Hepatocyte (in vitro differentiated cells): ENCODE data around the gene KCNRG. TPM values are rescaled to one million over a fixed set of nuclear protein-coding genes. Genes with fewer than 3 reads are reported as not detected.
A peak's percentile ranks its signal among the peaks of the same experiment; 100 is the strongest.

Source experiments
- DNase-seq: peaks from one replicate; pipeline ENCODE4 v3.0.0-alpha.2; 2016; ENCODE audit warnings: low spot score
- H2AFZ ChIP-seq: fragments of 200-600 bp; sonication (generic); 2 replicates; pipeline ENCODE4 v1.6.0; 2016; ENCODE audit warnings: antibody characterized with exemption, mild to moderate bottlenecking
- H3K27ac ChIP-seq: fragments of 200-600 bp; sonication (generic); 2 replicates; pipeline ENCODE4 v1.5.1; 2016; ENCODE audit warnings: mild to moderate bottlenecking
- H3K27me3 ChIP-seq: fragments of 200-600 bp; sonication (generic); 2 replicates; pipeline ENCODE4 v1.6.1; 2016
- H3K36me3 ChIP-seq: fragments of 200-600 bp; sonication (generic); replicated peaks from 2 replicates; pipeline ENCODE4 v1.5.1; 2016; ENCODE audit warnings: low read depth; ENCODE audit not compliant: insufficient read depth
- H3K4me1 ChIP-seq: fragments of 200-600 bp; sonication (generic); 2 replicates; pipeline ENCODE4 v1.5.1; 2016; ENCODE audit warnings: mild to moderate bottlenecking, moderate library complexity; ENCODE audit not compliant: insufficient read depth
- H3K4me2 ChIP-seq: fragments of 200-600 bp; sonication (generic); 2 replicates; pipeline ENCODE4 v1.6.0; 2016
- H3K4me3 ChIP-seq: fragments of 200-600 bp; sonication (generic); 2 replicates; pipeline ENCODE4 v1.5.1; 2016; ENCODE audit warnings: mild to moderate bottlenecking
- H3K79me2 ChIP-seq: fragments of 200-600 bp; sonication (generic); 2 replicates; pipeline ENCODE4 v1.6.0; 2017; ENCODE audit warnings: mild to moderate bottlenecking
- H3K9me2 ChIP-seq: fragments of 200-600 bp; sonication (generic); replicated peaks from 2 replicates; pipeline ENCODE4 v1.6.0; 2017; ENCODE audit warnings: mild to moderate bottlenecking; ENCODE audit not compliant: insufficient read depth
- H3K9me3 ChIP-seq: fragments of 200-600 bp; sonication (generic); 2 replicates; pipeline ENCODE4 v1.5.1; 2016; ENCODE audit warnings: low read depth, mild to moderate bottlenecking
- H4K20me1 ChIP-seq: fragments of 200-600 bp; sonication (generic); 2 replicates; pipeline ENCODE4 v1.6.0; 2016; ENCODE audit warnings: mild to moderate bottlenecking; ENCODE audit not compliant: insufficient read depth, poor library complexity, severe bottlenecking
- CTCF ChIP-seq: fragments of 200-600 bp; sonication (generic); IDR thresholded peaks from 2 replicates; pipeline ENCODE4 v1.5.1; 2016; ENCODE audit warnings: antibody characterized with exemption, mild to moderate bottlenecking; ENCODE audit not compliant: poor library complexity
- EZH2 ChIP-seq: fragments of 200-600 bp; sonication (generic); IDR thresholded peaks from 2 replicates; pipeline ENCODE4 v1.6.1; 2016; ENCODE audit warnings: antibody characterized with exemption, mild to moderate bottlenecking, borderline replicate concordance
- EZH2phosphoT487 ChIP-seq: fragments of 200-600 bp; sonication (generic); IDR thresholded peaks from one replicate; pipeline ENCODE4 v1.6.1; 2018; ENCODE audit warnings: antibody characterized with exemption, mild to moderate bottlenecking, low read depth, moderate library complexity; ENCODE audit not compliant: unreplicated experiment, severe bottlenecking
- WGBS: methylation state at CpG from one replicate; pipeline ENCODE4 v1.1.6; 2016; ENCODE audit warnings: low lambda C conversion rate; ENCODE audit errors: missing lambda C conversion rate; 5-methylcytosine and 5-hydroxymethylcytosine counted together
- microRNA counts: library from miRNA; unstranded; fragments of <30 nt; microRNA quantifications from one replicate; lab custom pipeline; 2017
- microRNA-seq: library from miRNA; unstranded; fragments of <30 nt; microRNA quantifications from one replicate; pipeline ENCODE4, GENCODE V29; 2017
- polyA plus RNA-seq: library from polyadenylated mRNA; unstranded; fragments of >200 nt; fragmentation: Nextera tagmentation; extraction: Ambion mirVana; gene quantifications from 2 replicates; pipeline ENCODE4 v1.2.1, GENCODE V29; 2016
- small RNA-seq: library from RNA; depleted of rRNA; stranded (forward); fragments of <200 nt; gene quantifications from one replicate; pipeline ENCODE3, GENCODE V24; 2014
- total RNA-seq: library from RNA; depleted of rRNA; stranded (reverse); fragments of >200 nt; gene quantifications from 2 replicates; pipeline ENCODE4 v1.2.3, GENCODE V29; 2014

KCNRG gene
- total and polyA plus RNA-seq, 2 experiments from 2014 or later = 0.57 to 1.3 TPM

GRCh38 chr13:50065712-50066111 is 50.5 kb downstream of the KCNRG start:
- Histone ChIP-seq H3K79me2 (peaks cover 25% of the 10 kb centered on the region), H4K20me1 (no peaks in the 10 kb centered on the region), H3K4me3 (no peak overlapping the region), H3K27me3 (no peaks in the 10 kb centered on the region), H3K9me3 (no peaks in the 10 kb centered on the region), H3K36me3 (no peaks in the 10 kb centered on the region), H3K9me2 (no peaks in the 10 kb centered on the region), H3K27ac (no peak overlapping the region), H3K4me2 (no peak overlapping the region), H2AFZ (no peak overlapping the region), H3K4me1 (no peaks in the 10 kb centered on the region)
- WGBS = 87% methylated on average over 1 of the region's 1 CpG
- no peak for DNase-seq
- TF ChIP-seq EZH2 (no peak), EZH2phosphoT487 (no peak), CTCF (no peak)

GRCh38 chr13:50068508-50068907 is 53.3 kb downstream of the KCNRG start:
- no peak for TF ChIP-seq EZH2
- no peak for TF ChIP-seq CTCF
- Histone ChIP-seq H3K4me2 (no peak overlapping the region), H3K9me3 (no peaks in the 10 kb centered on the region), H3K27me3 (no peaks in the 10 kb centered on the region), H3K4me1 (no peaks in the 10 kb centered on the region), H3K4me3 (no peak overlapping the region), H3K27ac (no peak overlapping the region), H3K79me2 (peaks cover 53% of the 10 kb centered on the region), H3K9me2 (no peaks in the 10 kb centered on the region), H3K36me3 (no peaks in the 10 kb centered on the region), H2AFZ (no peak overlapping the region), H4K20me1 (no peaks in the 10 kb centered on the region)
- no peak for DNase-seq

- Histone ChIP-seq H3K27ac (no peak overlapping the region), H2AFZ (no peak overlapping the region), H3K4me1 (no peaks in the 10 kb centered on the region), H3K79me2 (peaks cover 60% of the 10 kb centered on the region), H4K20me1 (no peaks in the 10 kb centered on the region), H3K9me3 (no peaks in the 10 kb centered on the region), H3K36me3 (no peaks in the 10 kb centered on the region), H3K4me2 (no peak overlapping the region), H3K27me3 (no peaks in the 10 kb centered on the region), H3K9me2 (no peaks in the 10 kb centered on the region), H3K4me3 (no peak overlapping the region)
- TF ChIP-seq EZH2phosphoT487 = no peak
- TF ChIP-seq EZH2 = no peak
- WGBS = 98% methylated on average over 1 of the region's 1 CpG
- DNase-seq = no peak
Observed at GRCh38 chr13:50069261-50069660, 54.0 kb downstream of the KCNRG start.

- Histone ChIP-seq H3K9me2 (no peaks in the 10 kb centered on the region), H3K27me3 (no peaks in the 10 kb centered on the region), H3K4me2 (no peak overlapping the region), H3K4me3 (no peak overlapping the region), H2AFZ (no peak overlapping the region), H3K27ac (no peak overlapping the region), H3K9me3 (no peaks in the 10 kb centered on the region), H3K4me1 (no peaks in the 10 kb centered on the region), H4K20me1 (no peaks in the 10 kb centered on the region), H3K36me3 (no peaks in the 10 kb centered on the region), H3K79me2 (peaks cover 69% of the 10 kb centered on the region)
- DNase-seq = no peak
- TF ChIP-seq CTCF (no peak), EZH2phosphoT487 (no peak), EZH2 (no peak)
Observed at GRCh38 chr13:50070186-50070585, 54.9 kb downstream of the KCNRG start.

MicroRNA genes within 50 kb of the gene (microRNA counts, 767-probe panel; counts per million panel counts)
- microRNA hsa-miR-15a-5p (lab: Ali Mortazavi, UCI) (8,151 counts per million, percentile 53 among the panel's probes with 10 or more counts), microRNA hsa-miR-16-5p (lab: Ali Mortazavi, UCI) (8,192 counts per million, percentile 54 among the panel's probes with 10 or more counts)

Small RNA genes lying within 50 kb of the gene (microRNA-seq; reads per million reads assigned to microRNA genes)
- gene MIR15A (2,676 reads per million, percentile 86 among the genes with 10 or more reads in this experiment), gene MIR16-1 (717 reads per million, percentile 76 among the genes with 10 or more reads in this experiment), gene MIR3613 (27.3 reads per million, percentile 45 among the genes with 10 or more reads in this experiment)

Small RNA genes lying within 50 kb of the gene (small RNA-seq; reads per million reads assigned to genes)
- gene MIR16-1 (0.59 reads per million, percentile 48 among the genes with 10 or more reads in this experiment), gene MIR3613 (0.34 reads per million, percentile 15 among the genes with 10 or more reads in this experiment), gene RF02105 (not detected), gene RF02106 (not detected), gene RF02107 (not detected), gene RF02108 (not detected)

Other genes with a start within 250 kb of the KCNRG start
- 56.8 and 61.8 TPM in 2 replicates for gene KPNA3, start 222.8 kb upstream of the KCNRG start, total RNA-seq
- gene KPNA3, start 222.8 kb upstream of the KCNRG start, polyA plus RNA-seq = 25.9 and 41.1 TPM in 2 replicates
- 10.3 and 12.1 TPM in 2 replicates for gene SPRYD7, start 79.1 kb upstream of the KCNRG start, total RNA-seq
- 15.9 and 16.6 TPM in 2 replicates for gene SPRYD7, start 79.1 kb upstream of the KCNRG start, polyA plus RNA-seq
- 18.1 and 22.2 TPM in 2 replicates for gene TRIM13, start 18.4 kb upstream of the KCNRG start, total RNA-seq
- 24.0 and 24.4 TPM in 2 replicates for gene TRIM13, start 18.4 kb upstream of the KCNRG start, polyA plus RNA-seq